Fibroblast of the aortic adventitia (primary cell): ENCODE data around the gene STXBP1. TPM values are rescaled to one million over a fixed set of nuclear protein-coding genes. Genes with fewer than 3 reads are reported as not detected.
"Not testable (repeated sequence)": the region's sequence is repeated elsewhere in the genome, so short reads cannot be mapped to it uniquely, and the experiment has no call there.

Source experiments
- DNase-seq: peaks from one replicate; pipeline ENCODE4 v3.0.0-alpha.2; 2010; ENCODE audit warnings: low read depth
- H3K4me3 ChIP-seq: 2 replicates; pipeline ENCODE4 v1.5.1; 2011; ENCODE audit warnings: low read depth, mild to moderate bottlenecking, control low read depth, low read length, moderate library complexity
- total RNA-seq: library from RNA; depleted of rRNA; stranded (reverse); fragments of >200 nt; gene quantifications from 2 replicates; pipeline ENCODE4 v1.2.3, GENCODE V29; 2012; ENCODE audit warnings: low replicate concordance
- TF ChIP-seq, protein P1 (sequence below): IDR thresholded peaks from 2 replicates; pipeline ENCODE4 v1.5.1; 2011; ENCODE audit warnings: mild to moderate bottlenecking, low read length, control low read depth, inconsistent platforms; ENCODE audit not compliant: insufficient read depth

The STXBP1 gene
- total RNA-seq, 1 donor: 25.5 TPM

DNA sequence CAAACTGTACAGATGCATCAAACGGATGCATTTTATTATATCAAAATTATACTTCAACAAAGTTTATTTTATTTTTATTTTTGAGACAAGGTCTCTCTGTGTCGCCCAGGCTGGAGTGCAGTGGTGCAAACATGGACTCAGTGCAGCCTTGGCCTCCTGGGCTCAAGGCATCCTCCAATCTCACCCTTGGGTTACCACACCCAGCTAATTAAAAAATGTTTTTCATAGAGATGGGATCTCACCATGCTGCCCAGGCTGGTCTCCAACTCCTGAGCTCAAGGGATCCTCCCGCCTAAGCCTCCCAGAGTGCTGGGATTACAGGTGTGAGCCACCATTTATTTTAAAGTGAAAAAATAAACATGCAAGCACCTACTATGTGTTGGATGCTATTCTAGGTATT is 40.1 kb upstream of the STXBP1 start:
- TF ChIP-seq, protein P1, sequence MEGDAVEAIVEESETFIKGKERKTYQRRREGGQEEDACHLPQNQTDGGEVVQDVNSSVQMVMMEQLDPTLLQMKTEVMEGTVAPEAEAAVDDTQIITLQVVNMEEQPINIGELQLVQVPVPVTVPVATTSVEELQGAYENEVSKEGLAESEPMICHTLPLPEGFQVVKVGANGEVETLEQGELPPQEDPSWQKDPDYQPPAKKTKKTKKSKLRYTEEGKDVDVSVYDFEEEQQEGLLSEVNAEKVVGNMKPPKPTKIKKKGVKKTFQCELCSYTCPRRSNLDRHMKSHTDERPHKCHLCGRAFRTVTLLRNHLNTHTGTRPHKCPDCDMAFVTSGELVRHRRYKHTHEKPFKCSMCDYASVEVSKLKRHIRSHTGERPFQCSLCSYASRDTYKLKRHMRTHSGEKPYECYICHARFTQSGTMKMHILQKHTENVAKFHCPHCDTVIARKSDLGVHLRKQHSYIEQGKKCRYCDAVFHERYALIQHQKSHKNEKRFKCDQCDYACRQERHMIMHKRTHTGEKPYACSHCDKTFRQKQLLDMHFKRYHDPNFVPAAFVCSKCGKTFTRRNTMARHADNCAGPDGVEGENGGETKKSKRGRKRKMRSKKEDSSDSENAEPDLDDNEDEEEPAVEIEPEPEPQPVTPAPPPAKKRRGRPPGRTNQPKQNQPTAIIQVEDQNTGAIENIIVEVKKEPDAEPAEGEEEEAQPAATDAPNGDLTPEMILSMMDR: no peak
- no peak overlapping the region for H3K4me3 ChIP-seq
- DNase-seq: no peak

DNA sequence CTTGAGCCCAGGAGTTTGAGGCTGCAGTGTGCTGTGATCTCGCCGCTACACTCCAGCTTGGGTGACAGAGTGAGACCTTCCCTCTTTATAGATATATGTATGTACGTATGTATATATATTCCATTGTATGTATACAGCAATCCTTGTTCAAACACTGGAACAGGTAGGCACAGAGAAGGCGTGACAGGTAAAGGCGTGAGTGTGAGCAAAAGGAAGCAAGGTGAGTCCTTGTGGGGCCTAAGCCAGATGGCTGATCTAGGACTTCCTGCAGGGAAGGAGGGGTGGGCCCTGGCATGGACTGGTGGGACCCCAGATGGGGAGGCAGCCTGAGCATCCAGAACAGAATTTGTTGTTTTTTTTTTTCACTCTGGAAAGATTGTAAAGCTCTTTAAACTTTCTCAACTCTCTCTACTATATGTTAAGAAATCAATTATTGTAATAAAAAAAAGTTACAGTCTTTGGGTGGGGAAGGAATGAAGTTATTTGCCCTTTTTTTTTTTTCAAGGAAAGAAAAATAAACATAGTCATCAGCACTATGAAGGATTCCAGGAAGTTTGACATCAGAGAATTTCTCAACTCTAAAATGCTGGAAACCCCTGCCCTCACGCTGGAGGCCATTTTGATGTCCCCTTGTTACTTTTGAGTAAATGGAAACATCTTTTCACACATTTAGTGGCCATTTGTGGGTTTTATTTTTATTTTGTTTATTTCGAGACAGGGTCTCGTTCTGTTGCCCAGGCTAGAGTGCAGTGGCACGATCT is 38.9 kb upstream of the STXBP1 start:
- H3K4me3 ChIP-seq: no peak overlapping the region
- TF ChIP-seq, protein P1: no peak

DNA sequence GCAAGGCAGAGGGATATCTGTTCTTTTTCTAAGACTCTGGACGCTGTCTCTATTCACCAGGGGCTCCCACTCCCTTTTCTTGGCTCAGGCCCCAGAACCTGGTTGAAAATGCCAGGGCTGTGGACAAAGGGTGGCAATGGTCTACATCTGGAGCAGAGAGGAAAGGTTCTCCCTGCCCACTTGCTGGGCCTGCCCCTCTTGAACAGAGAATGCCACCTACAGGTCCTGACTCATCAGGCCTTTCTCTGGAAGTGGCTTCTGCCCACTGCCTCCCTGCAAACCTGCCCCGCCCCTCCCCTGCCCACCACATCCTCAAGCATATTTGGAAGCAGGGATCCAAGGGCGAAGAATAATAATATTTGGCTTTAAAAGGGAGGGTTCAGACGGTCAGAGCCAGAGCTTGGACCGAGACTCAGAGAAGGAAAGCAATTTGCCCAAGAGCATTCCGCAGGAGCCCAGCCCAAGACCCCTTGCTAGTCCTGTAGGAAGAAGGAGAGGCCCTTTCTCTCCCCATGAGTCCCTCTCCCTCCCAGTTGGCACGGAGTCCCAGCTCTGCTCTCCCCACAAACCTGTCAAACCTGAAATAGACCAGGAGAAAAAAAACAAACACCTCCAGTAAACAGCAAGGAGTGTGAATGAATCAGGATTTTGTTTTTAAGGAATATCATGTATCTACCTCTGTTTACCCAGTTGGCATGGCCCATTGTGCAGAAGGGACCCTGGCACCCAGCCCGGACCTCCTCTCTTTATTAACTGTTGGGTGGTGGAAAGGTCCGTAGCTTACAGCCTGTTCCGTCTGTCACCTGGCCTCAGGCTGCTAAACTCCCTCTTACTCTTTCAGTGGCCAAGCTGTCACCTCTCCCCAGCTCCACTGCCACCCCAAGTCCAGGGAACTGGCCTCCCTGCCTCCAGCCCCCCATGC is 37.7 kb upstream of the STXBP1 start:
- TF ChIP-seq, protein P1: no peak
- peak; percentile 56 for DNase-seq
- H3K4me3 ChIP-seq: no peak overlapping the region

More for the DNA sequence above, 38.9 kb upstream of the STXBP1 start:
- DNase-seq: peak; percentile 92

DNA sequence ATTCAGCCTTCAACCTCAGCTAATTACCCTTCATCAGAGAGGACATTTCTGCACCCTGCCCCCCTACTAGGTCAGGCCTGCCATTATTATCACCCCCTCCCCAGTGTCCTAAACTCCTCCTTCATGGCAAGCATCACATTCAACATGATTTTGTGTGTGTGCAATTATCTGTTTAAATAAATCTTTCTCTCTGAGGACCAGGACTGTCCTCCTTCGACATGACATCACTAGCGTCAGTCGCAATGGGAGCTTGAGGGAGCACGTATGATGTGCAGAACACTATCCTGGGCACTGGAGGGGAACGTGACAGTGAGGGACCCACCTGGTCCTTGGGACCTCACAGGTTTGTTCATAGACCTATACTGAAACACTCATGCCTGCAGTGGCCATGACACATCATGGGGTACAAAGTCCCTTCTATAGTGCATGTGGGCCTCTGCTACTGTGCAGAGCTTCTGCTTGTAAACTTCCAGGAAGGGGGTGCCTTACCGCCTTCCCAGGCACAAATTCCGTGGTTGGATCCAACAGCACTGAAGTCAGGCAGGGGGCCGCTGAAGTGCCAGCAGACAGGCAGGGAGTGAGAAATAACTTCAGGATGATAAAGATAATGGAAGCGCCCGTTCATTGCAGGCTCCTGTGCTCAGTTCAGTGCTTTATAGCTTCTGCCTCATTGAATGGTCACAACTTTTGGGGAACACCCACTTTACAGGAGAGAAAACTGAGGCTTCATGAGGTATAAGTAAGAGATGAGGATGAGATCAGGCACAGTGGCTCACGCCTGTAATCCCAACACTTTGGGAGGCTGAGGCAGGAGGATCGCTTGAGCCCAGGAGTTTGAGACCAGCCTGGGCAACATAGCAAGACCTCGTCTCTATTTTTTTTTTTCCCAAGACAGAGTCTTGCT is 36.0 kb upstream of the STXBP1 start:
- DNase-seq: no peak
- TF ChIP-seq, protein P1: no peak
- H3K4me3 ChIP-seq: no peak overlapping the region

DNA sequence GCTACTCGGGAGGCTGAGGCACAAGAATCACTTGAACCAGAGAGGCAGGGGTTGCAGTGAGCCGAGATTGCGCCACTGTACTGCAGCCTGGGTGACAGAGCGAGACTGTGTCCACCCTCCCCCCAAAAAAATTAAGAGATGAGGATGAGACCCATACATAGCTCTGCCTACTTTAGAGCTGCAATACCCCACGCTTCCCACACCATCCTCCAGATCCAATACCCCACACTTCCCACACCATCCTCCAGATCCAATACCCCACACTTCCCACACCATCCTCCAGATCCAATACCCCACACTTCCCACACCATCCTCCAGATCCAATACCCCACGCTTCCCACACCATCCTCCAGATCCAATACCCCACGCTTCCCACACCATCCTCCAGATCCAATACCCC is 34.9 kb upstream of the STXBP1 start:
- not testable (repeated sequence) for DNase-seq, H3K4me3 ChIP-seq

DNA sequence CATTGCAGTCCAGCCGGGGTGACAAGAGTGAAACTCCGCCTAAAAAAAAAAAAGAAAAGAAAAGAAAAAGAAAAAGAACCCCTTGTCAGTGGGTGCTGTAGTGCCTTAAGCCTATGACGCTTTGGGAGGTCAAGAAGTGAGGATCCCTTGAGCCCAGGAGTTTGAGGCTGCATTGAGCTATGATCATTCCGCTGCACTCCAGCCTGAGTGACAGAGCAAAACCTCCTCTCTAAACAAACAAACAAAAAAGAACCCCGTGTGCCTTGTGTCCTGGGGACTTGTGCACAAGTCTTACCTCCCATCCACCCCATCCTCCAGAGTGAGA is 33.5 kb upstream of the STXBP1 start:
- TF ChIP-seq, protein P1: no peak
- peak overlapping the region; percentile 64 for H3K4me3 ChIP-seq
- no peak for DNase-seq
